ENCODE measurements around the gene SGK1. TPM values are rescaled to one million over a fixed set of nuclear protein-coding genes. Genes with fewer than 3 reads are reported as not detected.

SGK1 gene
- total RNA-seq, 1 donor from 2014 or later: 15.8 TPM

DNA sequence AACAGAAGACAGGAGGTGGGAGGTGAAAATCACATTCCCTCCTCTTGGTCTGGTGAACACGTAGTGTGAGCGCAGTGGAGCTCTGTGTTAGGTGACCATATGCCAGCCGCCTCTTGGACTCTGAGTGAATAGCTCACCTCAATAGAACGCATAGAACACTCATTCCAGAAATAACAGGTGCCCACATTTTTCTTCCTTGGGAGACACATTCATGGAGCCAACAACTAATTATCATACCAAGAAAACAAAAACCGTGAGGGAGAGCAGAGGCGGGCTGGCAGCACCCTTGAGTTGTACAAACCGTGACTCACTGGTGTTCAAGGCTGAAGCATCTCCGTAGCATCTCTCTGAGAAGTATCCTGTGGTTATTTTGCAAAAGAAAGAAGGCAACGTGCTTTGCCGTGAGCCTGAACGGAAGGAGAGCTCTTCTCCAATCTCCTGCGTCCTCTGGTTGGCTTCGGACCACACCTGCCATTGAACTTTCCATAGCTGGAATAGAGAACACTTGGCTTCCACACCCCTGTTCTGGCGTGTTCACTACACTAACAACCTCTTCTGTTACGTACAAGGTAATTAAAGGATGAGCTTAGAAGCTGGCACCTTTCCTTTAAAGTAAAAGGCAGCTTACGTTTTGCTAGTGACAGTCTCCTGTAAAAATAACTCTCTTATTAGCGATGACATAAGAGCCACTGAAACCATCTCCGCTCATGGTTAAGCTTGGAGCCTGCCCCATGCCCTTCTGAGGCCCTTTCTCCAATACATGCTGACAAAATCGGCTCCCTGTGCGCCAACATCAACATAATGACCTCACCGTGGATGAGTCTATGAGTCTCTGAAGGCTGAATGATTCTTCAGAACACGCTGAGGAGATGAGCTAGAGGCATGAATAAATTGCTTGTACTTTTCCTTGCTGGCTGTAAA lies 30.2 kb upstream of the SGK1 start:
- H3K27me3 Mint-ChIP-seq (ENCODE audit: insufficient read depth, low read depth): peaks cover 2% of the 10 kb centered on the region
- H3K4me1 Mint-ChIP-seq: peaks cover 11% of the 10 kb centered on the region
- H3K36me3 Mint-ChIP-seq: no peaks in the 10 kb centered on the region
- no peak for DNase-seq (ENCODE audit: low spot score)
- H2AFZ ChIP-seq (replicated peaks): no peak overlapping the region
- H3K36me3 ChIP-seq: no peaks in the 10 kb centered on the region
- no peak overlapping the region for H3K4me3 Mint-ChIP-seq
- H3K27ac Mint-ChIP-seq: no peak overlapping the region
- H3K9me3 Mint-ChIP-seq: no peaks in the 10 kb centered on the region
- no peak overlapping the region for H3K4me2 ChIP-seq
- H3K27me3 ChIP-seq: no peaks in the 10 kb centered on the region
- H3K9ac ChIP-seq: no peak overlapping the region
- no peaks in the 10 kb centered on the region for H4K20me1 ChIP-seq (ENCODE audit: low read depth)
- no peaks in the 10 kb centered on the region for H3K79me2 ChIP-seq (ENCODE audit: low read depth)
- no peaks in the 10 kb centered on the region for H3K9me3 ChIP-seq (ENCODE audit: low read depth)
- H3F3A ChIP-seq (ENCODE audit: low read depth): peaks cover 10% of the 10 kb centered on the region
- H3K4me3 ChIP-seq: no peak overlapping the region
- TF ChIP-seq EZH2 (IDR thresholded peaks at IDR 0.05) (no peak), EZH2phosphoT487 (IDR thresholded peaks at IDR 0.05) (no peak)
- TF ChIP-seq, protein P1, sequence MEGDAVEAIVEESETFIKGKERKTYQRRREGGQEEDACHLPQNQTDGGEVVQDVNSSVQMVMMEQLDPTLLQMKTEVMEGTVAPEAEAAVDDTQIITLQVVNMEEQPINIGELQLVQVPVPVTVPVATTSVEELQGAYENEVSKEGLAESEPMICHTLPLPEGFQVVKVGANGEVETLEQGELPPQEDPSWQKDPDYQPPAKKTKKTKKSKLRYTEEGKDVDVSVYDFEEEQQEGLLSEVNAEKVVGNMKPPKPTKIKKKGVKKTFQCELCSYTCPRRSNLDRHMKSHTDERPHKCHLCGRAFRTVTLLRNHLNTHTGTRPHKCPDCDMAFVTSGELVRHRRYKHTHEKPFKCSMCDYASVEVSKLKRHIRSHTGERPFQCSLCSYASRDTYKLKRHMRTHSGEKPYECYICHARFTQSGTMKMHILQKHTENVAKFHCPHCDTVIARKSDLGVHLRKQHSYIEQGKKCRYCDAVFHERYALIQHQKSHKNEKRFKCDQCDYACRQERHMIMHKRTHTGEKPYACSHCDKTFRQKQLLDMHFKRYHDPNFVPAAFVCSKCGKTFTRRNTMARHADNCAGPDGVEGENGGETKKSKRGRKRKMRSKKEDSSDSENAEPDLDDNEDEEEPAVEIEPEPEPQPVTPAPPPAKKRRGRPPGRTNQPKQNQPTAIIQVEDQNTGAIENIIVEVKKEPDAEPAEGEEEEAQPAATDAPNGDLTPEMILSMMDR (IDR thresholded peaks at IDR 0.05): no peak
- peaks cover 19% of the 10 kb centered on the region for H3K4me1 ChIP-seq
- H3K27ac ChIP-seq: no peak overlapping the region

GRCh38 chr6:134346932-134347545 lies 29.1 kb upstream of the SGK1 start:
- H3K27me3 ChIP-seq: no peaks in the 10 kb centered on the region
- Mint-ChIP-seq H3K27me3 (ENCODE audit: insufficient read depth, low read depth) (peaks cover 2% of the 10 kb centered on the region), H3K9me3 (no peaks in the 10 kb centered on the region), H3K4me1 (peaks cover 6% of the 10 kb centered on the region), H3K27ac (no peak overlapping the region), H3K4me3 (no peak overlapping the region), H3K36me3 (no peaks in the 10 kb centered on the region)
- H3K9ac ChIP-seq: no peak overlapping the region
- H3F3A ChIP-seq (ENCODE audit: low read depth): peaks cover 8% of the 10 kb centered on the region
- H2AFZ ChIP-seq (replicated peaks): no peak overlapping the region
- H4K20me1 ChIP-seq (ENCODE audit: low read depth): no peaks in the 10 kb centered on the region
- no peak overlapping the region for H3K27ac ChIP-seq
- TF ChIP-seq EZH2phosphoT487 (IDR thresholded peaks at IDR 0.05): no peak
- no peak for TF ChIP-seq EZH2 (IDR thresholded peaks at IDR 0.05)
- TF ChIP-seq, protein P1 (IDR thresholded peaks at IDR 0.05): no peak
- H3K4me1 ChIP-seq: peaks cover 8% of the 10 kb centered on the region
- H3K9me3 ChIP-seq (ENCODE audit: low read depth): no peaks in the 10 kb centered on the region
- no peaks in the 10 kb centered on the region for H3K79me2 ChIP-seq (ENCODE audit: low read depth)
- H3K36me3 ChIP-seq: no peaks in the 10 kb centered on the region
- DNase-seq (ENCODE audit: low spot score): no peak
- H3K4me3 ChIP-seq: no peak overlapping the region
- H3K4me2 ChIP-seq: no peak overlapping the region

GRCh38 chr6:134345789-134346188 lies 27.9 kb upstream of the SGK1 start:
- no peaks in the 10 kb centered on the region for H3F3A ChIP-seq (ENCODE audit: low read depth)
- H3K36me3 Mint-ChIP-seq: no peaks in the 10 kb centered on the region
- H3K27ac ChIP-seq: no peak overlapping the region
- H3K9ac ChIP-seq: no peak overlapping the region
- no peak for DNase-seq (ENCODE audit: low spot score)
- H3K4me1 Mint-ChIP-seq: no peaks in the 10 kb centered on the region
- H3K79me2 ChIP-seq (ENCODE audit: low read depth): no peaks in the 10 kb centered on the region
- no peaks in the 10 kb centered on the region for H3K36me3 ChIP-seq
- no peak overlapping the region for H3K4me3 Mint-ChIP-seq
- H3K4me1 ChIP-seq: no peaks in the 10 kb centered on the region
- no peak overlapping the region for H3K4me3 ChIP-seq
- H3K9me3 Mint-ChIP-seq: no peaks in the 10 kb centered on the region
- H2AFZ ChIP-seq (replicated peaks): no peak overlapping the region
- H3K27me3 Mint-ChIP-seq (ENCODE audit: insufficient read depth, low read depth): peaks cover 2% of the 10 kb centered on the region
- no peak overlapping the region for H3K4me2 ChIP-seq
- H3K27me3 ChIP-seq: no peaks in the 10 kb centered on the region
- no peaks in the 10 kb centered on the region for H3K9me3 ChIP-seq (ENCODE audit: low read depth)
- H3K27ac Mint-ChIP-seq: no peak overlapping the region
- TF ChIP-seq EZH2 (IDR thresholded peaks at IDR 0.05): no peak
- no peak for TF ChIP-seq EZH2phosphoT487 (IDR thresholded peaks at IDR 0.05)
- TF ChIP-seq, protein P1 (IDR thresholded peaks at IDR 0.05): no peak
- H4K20me1 ChIP-seq (ENCODE audit: low read depth): no peaks in the 10 kb centered on the region
